Neural cell (in vitro differentiated cells): Measurements from ENCODE around the gene RAD51B. TPM values are rescaled to one million over a fixed set of nuclear protein-coding genes. Genes with fewer than 3 reads are reported as not detected.

Experiments used
- H2AFZ ChIP-seq: fragments of 200-600, 300-800 bp; sonication (generic), shearing (Covaris generic); 2 replicates; pipeline ENCODE4 v1.6.0; 2014; ENCODE audit warnings: low read depth, mild to moderate bottlenecking, antibody characterized with exemption, low read length, moderate library complexity
- H3F3A ChIP-seq: fragments of 200-600 bp; shearing (Covaris generic); 2 replicates; pipeline ENCODE4 v1.6.1; 2016; ENCODE audit warnings: mild to moderate bottlenecking, moderate library complexity, mixed read lengths, antibody characterized with exemption, low read length; ENCODE audit not compliant: insufficient read depth, poor library complexity, severe bottlenecking
- H3K27ac ChIP-seq: fragments of 200-600, 300-800 bp; sonication (generic), shearing (Covaris generic); 2 replicates; pipeline ENCODE4 v1.5.1; 2014; ENCODE audit warnings: mild to moderate bottlenecking, low read length, moderate library complexity
- H3K27me3 ChIP-seq: fragments of 300-800, 200-600 bp; sonication (generic), shearing (Covaris generic); 2 replicates; pipeline ENCODE4 v1.6.0; 2014; ENCODE audit warnings: mild to moderate bottlenecking, low read depth, low read length, moderate library complexity; ENCODE audit not compliant: insufficient read depth
- H3K36me3 ChIP-seq: fragments of 300-800, 200-600 bp; sonication (generic), shearing (Covaris generic); 2 replicates; pipeline ENCODE4 v1.5.1; 2014; ENCODE audit warnings: mild to moderate bottlenecking, antibody characterized with exemption, low read length, moderate library complexity; ENCODE audit not compliant: insufficient read depth
- H3K4me2 ChIP-seq: fragments of 300-800, 200-600 bp; sonication (generic), shearing (Covaris generic); 2 replicates; pipeline ENCODE4 v1.6.0; 2014; ENCODE audit warnings: mild to moderate bottlenecking, low read length
- H3K4me3 ChIP-seq: fragments of 300-800, 200-600 bp; sonication (generic), shearing (Covaris generic); 2 replicates; pipeline ENCODE4 v1.5.1; 2014; ENCODE audit warnings: mild to moderate bottlenecking, low read length, moderate library complexity
- H3K79me2 ChIP-seq: fragments of 200-600 bp; shearing (Covaris generic); replicated peaks from 2 replicates; pipeline ENCODE4 v1.6.0; 2014; ENCODE audit warnings: mild to moderate bottlenecking, low read length, moderate library complexity; ENCODE audit not compliant: insufficient read depth
- H3K9ac ChIP-seq: fragments of 300-800, 200-600 bp; sonication (generic), shearing (Covaris generic); 2 replicates; pipeline ENCODE4 v1.6.1; 2016; ENCODE audit warnings: mild to moderate bottlenecking, low read length, mixed read lengths
- H3K9me2 ChIP-seq: fragments of 200-600 bp; shearing (Covaris generic); 2 replicates; pipeline ENCODE4 v1.6.1; 2016; ENCODE audit warnings: mild to moderate bottlenecking, low read length, mixed read lengths; ENCODE audit not compliant: insufficient read depth
- H3K9me3 ChIP-seq: fragments of 200-600, 300-800 bp; sonication (generic), shearing (Covaris generic); 2 replicates; pipeline ENCODE4 v1.6.1; 2016; ENCODE audit warnings: mild to moderate bottlenecking, mixed run types, low read length, moderate library complexity, mixed read lengths
- H4K20me1 ChIP-seq: fragments of 200-600 bp; shearing (Covaris generic); 2 replicates; pipeline ENCODE4 v1.6.1; 2016; ENCODE audit warnings: mild to moderate bottlenecking, mixed run types; ENCODE audit not compliant: insufficient read depth
- EZH2 ChIP-seq: fragments of 200-600, 300-800 bp; shearing (Covaris generic), sonication (generic); IDR thresholded peaks from 2 replicates; pipeline ENCODE4 v1.6.1; 2014; ENCODE audit warnings: antibody characterized with exemption, low read length, borderline replicate concordance, mild to moderate bottlenecking; ENCODE audit not compliant: insufficient read depth, poor library complexity, severe bottlenecking
- MXI1 ChIP-seq: fragments of 450-650 bp; conservative IDR thresholded peaks from 2 replicates; pipeline ENCODE4 v1.6.1; 2014; ENCODE audit warnings: antibody characterized with exemption, mild to moderate bottlenecking; ENCODE audit not compliant: poor library complexity, severe bottlenecking
- POLR2AphosphoS5 ChIP-seq: IDR thresholded peaks from 2 replicates; pipeline ENCODE4 v1.6.1; 2012
- RAD21 ChIP-seq: fragments of 450-650 bp; conservative IDR thresholded peaks from 2 replicates; pipeline ENCODE4 v1.6.1; 2014; ENCODE audit warnings: antibody characterized with exemption, mild to moderate bottlenecking, moderate library complexity
- SMC3 ChIP-seq: fragments of 450-650 bp; conservative IDR thresholded peaks from 2 replicates; pipeline ENCODE4 v1.6.1; 2014; ENCODE audit warnings: antibody characterized with exemption, mild to moderate bottlenecking, moderate library complexity; ENCODE audit not compliant: poor library complexity
- TAF1 ChIP-seq: IDR thresholded peaks from 2 replicates; pipeline ENCODE4 v1.6.1; 2012; ENCODE audit warnings: low read depth
- polyA plus RNA-seq: library from polyadenylated mRNA; depleted of rRNA; stranded (reverse); fragments of >200 nt; gene quantifications from 2 replicates; pipeline ENCODE4 v1.2.3, GENCODE V29; 2014
- TF ChIP-seq, protein P1 (sequence below): fragments of 450-650 bp; IDR thresholded peaks from 2 replicates; pipeline ENCODE4 v1.5.1; 2014; ENCODE audit warnings: antibody characterized with exemption, mild to moderate bottlenecking, moderate library complexity; ENCODE audit not compliant: poor library complexity, severe bottlenecking
- TF ChIP-seq, protein P2 (sequence below): IDR thresholded peaks from 2 replicates; pipeline ENCODE4 v1.6.1; 2012; ENCODE audit warnings: borderline replicate concordance

RAD51B gene
- polyA plus RNA-seq, 1 donor from 2014 or later = 3.1 TPM

- Histone ChIP-seq H2AFZ (no peak overlapping the region), H3K9me3 (no peaks in the 10 kb centered on the region), H3K27ac (no peak overlapping the region), H3K9me2 (no peaks in the 10 kb centered on the region), H3F3A (no peaks in the 10 kb centered on the region), H3K27me3 (no peaks in the 10 kb centered on the region), H3K4me3 (no peak overlapping the region), H3K36me3 (no peaks in the 10 kb centered on the region), H3K79me2 (no peaks in the 10 kb centered on the region), H4K20me1 (no peaks in the 10 kb centered on the region), H3K4me2 (no peak overlapping the region), H3K9ac (no peak overlapping the region)
- no peak for TF ChIP-seq POLR2AphosphoS5
Observed at GRCh38 chr14:68417009-68417650, 597.6 kb downstream of the RAD51B start.

- no peak overlapping the region for H3K27ac ChIP-seq
- no peak overlapping the region for H2AFZ ChIP-seq
- no peak overlapping the region for H3K9ac ChIP-seq
- no peak overlapping the region for H3K4me3 ChIP-seq
- H3K27me3 ChIP-seq = no peaks in the 10 kb centered on the region
- no peak overlapping the region for H3K4me2 ChIP-seq
- TF ChIP-seq, protein P1, sequence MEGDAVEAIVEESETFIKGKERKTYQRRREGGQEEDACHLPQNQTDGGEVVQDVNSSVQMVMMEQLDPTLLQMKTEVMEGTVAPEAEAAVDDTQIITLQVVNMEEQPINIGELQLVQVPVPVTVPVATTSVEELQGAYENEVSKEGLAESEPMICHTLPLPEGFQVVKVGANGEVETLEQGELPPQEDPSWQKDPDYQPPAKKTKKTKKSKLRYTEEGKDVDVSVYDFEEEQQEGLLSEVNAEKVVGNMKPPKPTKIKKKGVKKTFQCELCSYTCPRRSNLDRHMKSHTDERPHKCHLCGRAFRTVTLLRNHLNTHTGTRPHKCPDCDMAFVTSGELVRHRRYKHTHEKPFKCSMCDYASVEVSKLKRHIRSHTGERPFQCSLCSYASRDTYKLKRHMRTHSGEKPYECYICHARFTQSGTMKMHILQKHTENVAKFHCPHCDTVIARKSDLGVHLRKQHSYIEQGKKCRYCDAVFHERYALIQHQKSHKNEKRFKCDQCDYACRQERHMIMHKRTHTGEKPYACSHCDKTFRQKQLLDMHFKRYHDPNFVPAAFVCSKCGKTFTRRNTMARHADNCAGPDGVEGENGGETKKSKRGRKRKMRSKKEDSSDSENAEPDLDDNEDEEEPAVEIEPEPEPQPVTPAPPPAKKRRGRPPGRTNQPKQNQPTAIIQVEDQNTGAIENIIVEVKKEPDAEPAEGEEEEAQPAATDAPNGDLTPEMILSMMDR = no peak
- H3K9me2 ChIP-seq = no peaks in the 10 kb centered on the region
- H3F3A ChIP-seq = no peaks in the 10 kb centered on the region
- H3K36me3 ChIP-seq = no peaks in the 10 kb centered on the region
- no peaks in the 10 kb centered on the region for H4K20me1 ChIP-seq
- no peaks in the 10 kb centered on the region for H3K79me2 ChIP-seq
- no peaks in the 10 kb centered on the region for H3K9me3 ChIP-seq
Observed at GRCh38 chr14:68418174-68419118, 598.9 kb downstream of the RAD51B start.

- Histone ChIP-seq H3K4me3 (no peak overlapping the region), H3K9me2 (no peaks in the 10 kb centered on the region), H3K27me3 (no peaks in the 10 kb centered on the region), H3K4me2 (no peak overlapping the region), H3K9me3 (no peaks in the 10 kb centered on the region), H3K27ac (no peak overlapping the region), H4K20me1 (no peaks in the 10 kb centered on the region), H2AFZ (no peak overlapping the region), H3F3A (no peaks in the 10 kb centered on the region), H3K79me2 (no peaks in the 10 kb centered on the region), H3K9ac (no peak overlapping the region), H3K36me3 (no peaks in the 10 kb centered on the region)
- TF ChIP-seq EZH2 (no peak), SMC3 (no peak), MXI1 (no peak), RAD21 (no peak), TAF1 (no peak), POLR2AphosphoS5 (no peak)
- TF ChIP-seq, protein P1 = no peak
- TF ChIP-seq, protein P2, sequence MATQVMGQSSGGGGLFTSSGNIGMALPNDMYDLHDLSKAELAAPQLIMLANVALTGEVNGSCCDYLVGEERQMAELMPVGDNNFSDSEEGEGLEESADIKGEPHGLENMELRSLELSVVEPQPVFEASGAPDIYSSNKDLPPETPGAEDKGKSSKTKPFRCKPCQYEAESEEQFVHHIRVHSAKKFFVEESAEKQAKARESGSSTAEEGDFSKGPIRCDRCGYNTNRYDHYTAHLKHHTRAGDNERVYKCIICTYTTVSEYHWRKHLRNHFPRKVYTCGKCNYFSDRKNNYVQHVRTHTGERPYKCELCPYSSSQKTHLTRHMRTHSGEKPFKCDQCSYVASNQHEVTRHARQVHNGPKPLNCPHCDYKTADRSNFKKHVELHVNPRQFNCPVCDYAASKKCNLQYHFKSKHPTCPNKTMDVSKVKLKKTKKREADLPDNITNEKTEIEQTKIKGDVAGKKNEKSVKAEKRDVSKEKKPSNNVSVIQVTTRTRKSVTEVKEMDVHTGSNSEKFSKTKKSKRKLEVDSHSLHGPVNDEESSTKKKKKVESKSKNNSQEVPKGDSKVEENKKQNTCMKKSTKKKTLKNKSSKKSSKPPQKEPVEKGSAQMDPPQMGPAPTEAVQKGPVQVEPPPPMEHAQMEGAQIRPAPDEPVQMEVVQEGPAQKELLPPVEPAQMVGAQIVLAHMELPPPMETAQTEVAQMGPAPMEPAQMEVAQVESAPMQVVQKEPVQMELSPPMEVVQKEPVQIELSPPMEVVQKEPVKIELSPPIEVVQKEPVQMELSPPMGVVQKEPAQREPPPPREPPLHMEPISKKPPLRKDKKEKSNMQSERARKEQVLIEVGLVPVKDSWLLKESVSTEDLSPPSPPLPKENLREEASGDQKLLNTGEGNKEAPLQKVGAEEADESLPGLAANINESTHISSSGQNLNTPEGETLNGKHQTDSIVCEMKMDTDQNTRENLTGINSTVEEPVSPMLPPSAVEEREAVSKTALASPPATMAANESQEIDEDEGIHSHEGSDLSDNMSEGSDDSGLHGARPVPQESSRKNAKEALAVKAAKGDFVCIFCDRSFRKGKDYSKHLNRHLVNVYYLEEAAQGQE = no peak
Observed at GRCh38 chr14:68420350-68420749, 600.8 kb downstream of the RAD51B start.
